ENCODE results near the gene NOL4L.

NOL4L gene

GRCh38 chr20:32460683-32461320 is 124.3 kb downstream of the NOL4L start:
- no peak for DNase-seq (ENCODE audit: low read depth in 4 of 4, low spot score in 1 of 4)

DNA sequence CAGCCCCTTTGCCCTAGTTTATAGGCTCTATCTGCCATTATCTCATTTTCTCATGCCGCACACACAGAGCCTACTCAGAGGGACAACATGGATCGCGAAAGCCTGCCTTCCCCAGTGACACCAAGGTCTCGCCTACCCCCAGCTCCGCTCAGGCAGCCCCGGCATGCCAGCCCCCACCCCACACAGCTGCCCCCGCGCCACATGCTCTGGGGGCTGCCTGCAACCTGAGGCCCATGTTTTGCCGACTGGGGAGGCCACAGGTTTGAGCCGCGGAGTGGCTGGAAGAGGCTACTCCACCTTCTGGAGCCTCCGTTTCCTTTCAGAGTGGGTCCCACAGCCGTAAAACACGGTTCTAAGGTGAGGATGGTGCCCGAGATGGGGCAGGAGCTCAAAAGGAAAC is 124.9 kb downstream of the NOL4L start:
- no peak for DNase-seq (ENCODE audit: low read depth in 4 of 4, low spot score in 1 of 4)

- no peak for DNase-seq (ENCODE audit: low read depth in 4 of 4, low spot score in 1 of 4)
These were observed 126.3 kb downstream of the NOL4L start for GRCh38 chr20:32458837-32459220.

DNA sequence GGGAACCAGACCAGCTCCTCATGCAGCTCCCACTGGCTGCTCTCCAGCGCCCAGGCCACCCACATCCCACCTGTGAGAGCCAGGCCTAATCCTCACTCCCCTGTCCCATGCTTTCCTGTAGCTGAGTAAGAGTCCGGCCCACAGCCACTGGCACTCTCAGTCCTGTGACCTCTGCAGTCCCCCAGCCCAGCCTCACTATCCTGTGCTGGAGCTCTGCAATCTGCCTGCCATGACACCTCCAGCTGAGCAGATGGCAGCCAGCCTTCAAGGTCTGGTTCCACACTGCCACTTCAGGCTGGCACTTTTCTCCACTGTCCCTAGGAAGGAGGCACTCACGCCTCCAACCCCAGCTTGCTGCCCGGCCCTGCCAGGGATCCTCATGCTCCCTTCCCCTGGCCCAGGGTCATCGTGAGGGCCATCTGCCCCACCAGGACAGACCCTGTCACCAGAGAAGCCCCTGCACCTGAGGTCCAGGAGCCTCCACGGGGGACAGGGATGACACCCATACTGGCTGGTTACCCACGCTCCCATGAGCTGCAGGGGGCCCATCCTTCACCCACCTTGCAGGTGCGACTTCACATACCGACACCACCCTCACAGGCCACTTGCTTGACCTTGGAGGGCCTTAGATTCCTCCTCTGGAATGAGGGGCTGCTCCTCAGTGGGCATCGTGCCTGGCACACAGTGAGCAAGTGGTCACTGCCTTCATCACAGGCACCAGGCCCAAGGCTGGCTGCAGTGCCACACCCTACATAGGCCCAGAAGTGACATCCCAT is 126.9 kb downstream of the NOL4L start:
- no peak for DNase-seq (ENCODE audit: low read depth in 4 of 4, low spot score in 1 of 4)

GRCh38 chr20:32457479-32457986 is 127.6 kb downstream of the NOL4L start:
- no peak for DNase-seq (ENCODE audit: low read depth in 4 of 4, low spot score in 1 of 4)

GRCh38 chr20:32456869-32457478 is 128.2 kb downstream of the NOL4L start:
- no peak for DNase-seq (ENCODE audit: low read depth in 4 of 4, low spot score in 1 of 4)

DNA sequence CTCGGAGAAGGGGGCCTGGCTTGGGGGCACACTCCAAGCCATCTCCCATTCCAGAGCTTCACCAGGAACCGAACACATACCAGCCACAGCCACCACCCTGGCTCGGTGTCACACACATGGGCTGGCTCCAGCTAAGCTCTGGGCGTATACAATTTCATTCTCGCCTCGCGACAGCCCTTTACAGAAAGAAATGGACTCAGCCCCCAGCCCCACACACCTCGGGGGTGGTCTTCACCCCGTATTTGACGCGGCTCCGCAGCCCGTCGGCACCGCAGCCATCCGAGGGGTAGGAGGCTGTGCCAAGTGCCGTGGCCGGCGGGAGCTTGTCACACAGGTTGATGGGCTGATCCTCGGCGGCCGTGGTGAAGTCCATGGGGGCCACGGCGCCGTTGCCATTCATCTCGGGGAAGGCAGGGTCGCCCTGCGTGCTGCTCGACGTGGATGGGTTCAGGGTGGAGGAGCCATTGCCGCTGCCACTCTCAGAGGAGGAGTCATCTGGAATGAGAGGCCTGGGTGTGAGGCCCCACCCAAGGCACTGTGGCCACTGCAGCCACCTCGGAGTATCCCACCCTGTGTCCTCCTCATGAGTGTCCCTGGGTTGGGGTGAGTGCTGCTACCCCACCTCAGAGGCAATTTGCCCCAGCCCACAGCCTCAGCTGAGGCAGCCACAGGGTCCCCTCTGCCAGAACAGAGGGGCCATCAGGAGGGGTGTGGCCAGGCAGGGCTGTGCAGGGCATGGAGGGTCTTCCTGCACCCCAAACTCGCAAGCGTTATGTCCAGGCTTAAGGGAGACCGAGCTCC is 129.0 kb downstream of the NOL4L start:
- DNase-seq (ENCODE audit: low read depth in 4 of 4, low spot score in 1 of 4): no peak

DNA sequence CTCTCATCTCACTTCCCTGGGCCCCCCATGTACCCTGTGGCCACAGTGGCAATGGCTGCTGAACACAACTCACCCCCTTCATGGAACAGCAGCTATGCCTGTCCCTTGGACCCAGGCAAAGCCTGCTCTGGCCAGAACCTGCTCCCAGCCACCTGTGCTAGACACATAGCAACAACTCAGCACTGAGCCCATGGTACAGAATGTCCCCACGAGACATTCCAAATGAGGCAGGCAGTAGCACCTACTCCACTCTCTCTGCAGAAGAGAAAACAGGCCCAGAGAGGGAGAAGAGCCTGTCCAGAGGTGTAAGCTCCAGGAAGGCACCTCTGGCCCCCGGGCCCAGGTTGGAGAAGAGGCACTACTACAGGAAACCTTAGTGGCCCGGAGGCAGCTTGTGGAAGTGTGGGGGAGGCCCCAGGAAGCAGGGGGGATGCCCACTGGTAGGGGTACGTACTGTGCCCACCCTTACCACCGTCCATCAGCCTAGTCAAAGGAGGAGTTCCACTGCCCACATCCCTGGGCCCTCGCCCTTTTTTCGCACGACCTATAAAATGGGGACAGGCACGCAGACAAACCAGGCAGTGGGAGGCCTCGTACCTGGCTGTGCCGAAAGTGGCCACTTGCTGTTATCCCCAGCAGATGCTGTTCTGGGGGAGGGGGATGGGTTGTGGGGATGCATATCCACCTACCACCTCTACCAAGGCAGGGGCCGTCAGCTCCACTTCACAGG is 129.8 kb downstream of the NOL4L start:
- DNase-seq (ENCODE audit: low read depth in 4 of 4, low spot score in 1 of 4): no peak

DNA sequence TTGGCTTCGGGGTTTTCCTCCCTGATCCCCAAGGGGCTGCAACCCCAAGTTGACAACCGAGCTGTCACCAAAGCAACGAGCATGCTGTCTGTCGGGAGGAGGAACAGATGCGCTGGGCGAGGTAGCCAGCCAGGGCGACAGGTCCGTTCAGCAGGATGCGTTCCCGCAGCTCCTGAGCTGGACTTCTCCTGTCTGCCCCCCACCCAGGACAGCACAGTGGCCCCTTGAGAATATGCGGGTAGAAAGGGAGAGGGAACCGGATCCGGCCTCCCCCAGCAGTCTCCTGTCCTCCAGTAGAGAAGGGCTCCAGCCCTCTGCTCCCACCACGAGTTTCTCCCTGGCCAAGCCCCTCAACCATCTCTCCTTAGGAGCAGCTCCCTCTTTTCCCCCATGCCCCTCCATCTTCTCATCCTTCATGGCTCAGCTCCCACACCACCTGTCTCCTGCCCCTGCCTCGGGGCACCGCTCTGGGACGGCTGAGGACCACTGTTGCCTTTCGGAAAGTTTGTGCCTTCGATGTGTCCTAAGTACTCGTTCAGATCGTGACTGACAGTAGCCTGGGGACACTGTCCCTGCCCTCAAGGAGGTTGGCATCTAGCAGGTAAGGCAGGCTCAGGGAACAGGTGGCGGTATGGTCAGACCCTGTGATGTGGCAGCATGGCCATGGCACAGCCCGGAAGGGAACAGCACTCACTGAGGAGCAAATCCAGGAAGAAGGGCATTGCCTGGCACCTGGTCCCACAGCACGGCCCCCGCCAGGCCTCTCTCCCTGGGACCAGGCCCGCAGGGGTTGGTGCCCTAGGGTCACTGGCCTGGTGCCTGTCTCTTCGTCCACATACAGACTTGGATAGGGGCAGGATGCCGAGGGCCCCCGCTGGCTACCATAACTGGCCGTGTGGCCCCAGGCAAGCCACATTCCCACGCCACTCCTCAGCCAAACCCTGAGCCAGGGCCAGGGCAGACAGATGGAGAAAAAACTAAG is 130.7 kb downstream of the NOL4L start:
- no peak for DNase-seq (ENCODE audit: low read depth in 4 of 4, low spot score in 1 of 4)

DNA sequence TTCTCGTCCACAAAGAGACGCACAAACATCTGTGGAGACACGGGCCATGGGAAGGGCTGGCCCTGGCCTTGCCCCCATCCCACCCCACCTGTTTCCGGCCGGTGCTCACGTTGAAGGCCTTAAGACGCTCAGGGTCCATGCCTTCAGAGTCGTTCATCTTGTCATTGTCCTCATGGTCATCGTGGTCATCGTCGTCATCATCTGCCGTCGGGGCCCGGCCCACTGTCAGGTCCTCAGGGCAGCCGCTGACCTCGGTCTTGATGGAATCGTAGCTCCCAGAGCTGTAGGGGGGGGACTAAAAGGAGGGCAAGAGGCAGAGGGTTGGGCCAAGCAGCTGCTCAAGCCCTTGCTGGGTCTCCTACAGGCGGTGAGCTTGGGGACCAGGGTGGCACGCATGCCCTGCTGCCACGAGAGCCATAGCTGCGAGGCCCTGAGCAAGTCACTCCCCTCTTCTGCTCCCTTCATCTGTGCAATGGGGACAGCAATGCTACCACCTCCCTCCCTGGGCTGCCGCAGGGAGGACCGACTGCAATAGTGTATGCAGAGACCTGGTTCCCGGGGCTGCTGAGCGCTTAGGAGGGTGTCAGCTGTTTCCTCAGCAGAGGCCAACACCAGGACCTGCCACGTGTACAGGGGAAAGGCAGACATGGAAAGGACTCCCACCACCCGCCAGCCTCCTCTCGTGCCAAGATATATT is 131.5 kb downstream of the NOL4L start:
- no peak for DNase-seq (ENCODE audit: low read depth in 4 of 4, low spot score in 1 of 4)

GRCh38 chr20:32452776-32453466 is 132.2 kb downstream of the NOL4L start:
- DNase-seq (ENCODE audit: low read depth in 4 of 4, low spot score in 1 of 4): no peak

GRCh38 chr20:32451682-32452461 is 133.3 kb downstream of the NOL4L start:
- DNase-seq (ENCODE audit: low read depth in 4 of 4, low spot score in 1 of 4): no peak

- no peak for DNase-seq (ENCODE audit: low read depth in 4 of 4, low spot score in 1 of 4)
These were observed 133.8 kb downstream of the NOL4L start for GRCh38 chr20:32451340-32451681.

- DNase-seq (ENCODE audit: low read depth in 4 of 4, low spot score in 1 of 4): no peak
These were observed 134.6 kb downstream of the NOL4L start for GRCh38 chr20:32450484-32451061.

DNA sequence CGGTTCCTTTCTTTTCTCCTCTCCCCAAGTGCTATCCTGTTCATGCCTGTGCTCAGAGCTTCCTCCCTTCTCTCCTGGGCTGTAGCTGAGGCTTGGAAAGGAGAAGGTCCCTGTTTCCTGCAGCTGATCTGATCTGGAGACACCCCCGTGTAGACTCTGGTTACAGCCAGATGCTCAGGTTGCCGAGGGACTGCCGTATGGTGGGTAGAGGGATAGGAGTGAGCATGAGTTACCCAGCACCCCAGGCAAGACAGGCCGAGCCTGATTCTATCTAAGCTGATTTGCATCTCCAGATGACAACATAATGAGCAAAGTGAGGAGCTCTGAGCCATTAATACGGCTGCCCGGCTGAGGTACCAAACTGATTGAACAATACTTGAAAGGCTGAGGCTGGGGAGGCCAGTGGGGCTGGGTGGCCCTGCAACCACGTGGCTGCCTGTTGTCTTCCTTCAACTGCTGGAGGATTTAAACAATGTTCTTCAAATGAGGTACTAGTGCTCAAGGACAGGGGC is 135.2 kb downstream of the NOL4L start:
- no peak for DNase-seq (ENCODE audit: low read depth in 4 of 4, low spot score in 1 of 4)

DNA sequence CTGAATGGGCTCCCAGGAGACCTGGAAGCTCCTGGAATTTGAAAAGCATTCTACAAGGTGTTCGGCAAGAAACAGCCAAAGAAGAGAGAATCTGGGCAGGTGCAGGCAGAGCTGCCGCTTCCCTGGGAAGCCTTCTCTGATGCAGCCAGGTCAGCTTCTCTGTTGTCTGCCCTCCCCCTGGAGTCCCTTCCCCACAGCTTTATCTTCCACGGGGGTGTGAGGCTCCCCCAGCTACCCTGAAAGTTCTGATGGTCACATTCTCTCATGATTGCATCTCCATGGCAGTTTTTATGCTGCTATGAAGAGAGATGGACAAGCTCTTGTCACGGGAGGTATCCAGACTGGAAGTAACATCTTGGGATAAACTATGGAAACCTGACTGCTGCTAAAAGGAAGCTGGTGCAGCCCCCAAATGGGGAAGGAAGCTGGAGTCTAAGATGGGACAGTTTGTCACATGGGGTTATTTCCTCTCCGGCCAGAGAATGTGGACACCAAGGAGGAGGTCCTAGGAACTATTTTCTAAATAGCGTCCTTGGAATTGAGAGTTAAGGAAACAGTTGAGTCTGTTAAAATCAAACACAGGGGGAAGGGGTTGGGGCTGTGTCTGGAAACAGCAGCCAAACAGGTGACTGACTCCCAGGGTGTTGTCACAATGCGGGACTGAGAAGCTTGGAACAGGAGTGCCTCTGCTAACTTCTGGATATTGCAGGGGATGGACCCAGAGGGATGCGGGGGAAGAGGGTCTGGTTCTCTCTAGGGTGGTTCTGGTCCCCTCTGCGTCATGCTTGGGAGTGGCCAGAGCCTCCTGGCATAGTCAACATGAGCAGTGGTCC is 135.9 kb downstream of the NOL4L start:
- DNase-seq (ENCODE audit: low read depth in 4 of 4, low spot score in 1 of 4): no peak
